HCT116 (cell line): ENCODE results near the gene TMED7. TPM values are rescaled to one million over a fixed set of nuclear protein-coding genes. Genes with fewer than 3 reads are reported as not detected.
"Not testable (repeated sequence)": the region's sequence is repeated elsewhere in the genome, so short reads cannot be mapped to it uniquely, and the experiment has no call there.

Experiments
- ATAC-seq: fragments of 200-7000 bp; cut with Tn5 transposase; 2 replicates; pipeline ENCODE4 v1.9.1; 2020; ENCODE audit warnings: mild to moderate bottlenecking, moderate library complexity
- BruUV-seq: library from RNA; stranded (reverse); fragments of 400-500 nt; replicated peaks from 2 replicates; lab custom pipeline; 2021; lab: Mats Ljungman, UMichigan
- CTCF ChIA-PET: fragments of 300-600 bp; sonication (Branson Sonifier 250); formaldehyde crosslinking; loops from one replicate; lab custom pipeline; 2021; ENCODE audit warnings: antibody characterized with exemption; lab: Charles Lee
- POLR2A ChIA-PET: fragments of 300-600, 350-600 bp; sonication (Branson Sonifier 250); formaldehyde crosslinking; loops from one replicate; lab custom pipeline; 2021; ENCODE audit warnings: antibody characterized with exemption; lab: Charles Lee
- RAD21 ChIA-PET, 2 experiments: fragments of 300-600 bp; sonication (Branson Sonifier 250); formaldehyde crosslinking; loops; one replicate each; lab custom pipeline; 2023; ENCODE audit warnings: low total read pairs in 2 of 2; ENCODE audit not compliant: uncharacterized antibody in 2 of 2, unreplicated experiment in 2 of 2, low non-redundant PET in 1 of 2; lab: Charles Lee
- DNase-seq: peaks from one replicate; pipeline ENCODE4 v3.0.0-alpha.2; 2010; ENCODE audit warnings: low read depth, low spot score
- H2AFZ ChIP-seq: fragments of 200-600 bp; shearing (Covaris generic), sonication (generic); 2 replicates; pipeline ENCODE4 v1.6.1; 2017; ENCODE audit warnings: low read depth, mixed run types, mixed read lengths, antibody characterized with exemption, low read length; ENCODE audit not compliant: poor library complexity, severe bottlenecking
- H3K27ac ChIP-seq: 2 replicates; pipeline ENCODE4 v1.5.1; 2012; ENCODE audit warnings: low read depth, low read length
- H3K27me3 ChIP-seq: fragments of 200-600 bp; sonication (generic); 2 replicates; pipeline ENCODE4 v1.6.1; 2016; ENCODE audit warnings: mixed run types, low read length, mixed read lengths; ENCODE audit not compliant: insufficient read depth
- H3K36me3 ChIP-seq, 2 experiments: fragments of 200-500 bp in 1 of 2; fragments of 200-600 bp in 1 of 2; sonication (Bioruptor generic) in 1 of 2; sonication (generic) in 1 of 2; 2 replicates each; pipeline versions ENCODE4 v1.5.1 to v1.6.1; 2014 to 2016; ENCODE audit warnings: low read length in 2 of 2, inconsistent platforms in 1 of 2, mixed read lengths in 1 of 2, mixed run types in 1 of 2; ENCODE audit not compliant: insufficient read depth in 2 of 2, control insufficient read depth in 1 of 2
- H3K4me1 ChIP-seq, 2 experiments: fragments of 200-600 bp in 1 of 2; sonication (generic) in 1 of 2; 2 replicates each; pipeline versions ENCODE4 v1.5.1 to v1.6.1; 2012 to 2017; ENCODE audit warnings: low read length in 2 of 2, inconsistent platforms in 1 of 2, mild to moderate bottlenecking in 1 of 2, mixed read lengths in 1 of 2, mixed run types in 1 of 2, moderate library complexity in 1 of 2; ENCODE audit not compliant: insufficient read depth in 2 of 2, control insufficient read depth in 1 of 2
- H3K4me2 ChIP-seq: fragments of 200-600 bp; sonication (generic); 2 replicates; pipeline ENCODE4 v1.6.1; 2017; ENCODE audit warnings: mixed run types, low read length, mixed read lengths
- H3K4me3 ChIP-seq, 2 experiments: fragments of 200-600 bp in 1 of 2; sonication (generic) in 1 of 2; replicated peaks in 1 of 2; 2 replicates each; pipeline ENCODE4 v1.5.1; 2011 to 2016; ENCODE audit warnings: low read length in 2 of 2, control low read depth in 1 of 2, low read depth in 1 of 2, mild to moderate bottlenecking in 1 of 2, mixed read lengths in 1 of 2, mixed run types in 1 of 2
- H3K79me2 ChIP-seq: fragments of 200-600 bp; sonication (generic); 2 replicates; pipeline ENCODE4 v1.6.1; 2017; ENCODE audit warnings: mild to moderate bottlenecking, mixed run types, low read length, moderate library complexity, mixed read lengths; ENCODE audit not compliant: insufficient read depth
- H3K9ac ChIP-seq: fragments of 200-600 bp; sonication (generic); 2 replicates; pipeline ENCODE4 v1.6.1; 2016; ENCODE audit warnings: low read length, mixed read lengths
- H3K9me2 ChIP-seq: fragments of 200-600 bp; sonication (generic), shearing (Covaris generic); 2 replicates; pipeline ENCODE4 v1.6.1; 2017; ENCODE audit warnings: mixed run types, mild to moderate bottlenecking, moderate library complexity; ENCODE audit not compliant: insufficient read depth
- H3K9me3 ChIP-seq, 2 experiments: fragments of 200-500 bp in 1 of 2; fragments of 200-600 bp in 1 of 2; sonication (Bioruptor generic) in 1 of 2; sonication (generic) in 1 of 2; 2 replicates each; pipeline ENCODE4 v1.6.1; 2014 to 2017; ENCODE audit warnings: low read length in 2 of 2, mixed read lengths in 2 of 2, inconsistent platforms in 1 of 2, low read depth in 1 of 2, mild to moderate bottlenecking in 1 of 2, mixed run types in 1 of 2, moderate library complexity in 1 of 2; ENCODE audit not compliant: control insufficient read depth in 1 of 2, insufficient read depth in 1 of 2
- H4K20me1 ChIP-seq: fragments of 200-600 bp; sonication (generic), shearing (Covaris generic); 2 replicates; pipeline ENCODE4 v1.6.1; 2017; ENCODE audit warnings: mixed run types, mild to moderate bottlenecking, moderate library complexity; ENCODE audit not compliant: insufficient read depth
- CEBPB ChIP-seq: IDR thresholded peaks from 2 replicates; pipeline ENCODE4 v1.6.1; 2012; ENCODE audit warnings: low read depth
- EZH2 ChIP-seq: fragments of 200-600 bp; sonication (generic); IDR thresholded peaks from 2 replicates; pipeline ENCODE4 v1.6.1; 2017; ENCODE audit warnings: antibody characterized with exemption, mixed run types
- EZH2phosphoT487 ChIP-seq: fragments of 200-600 bp; IDR thresholded peaks from 2 replicates; pipeline ENCODE4 v1.6.1; 2018; ENCODE audit warnings: antibody characterized with exemption, borderline replicate concordance
- POLR2A ChIP-seq: IDR thresholded peaks from 2 replicates; pipeline ENCODE4 v1.7.0; 2011; ENCODE audit warnings: borderline replicate concordance; ENCODE audit not compliant: insufficient read depth, insufficient read length; ENCODE audit errors: extremely low read depth
- POLR2AphosphoS5 ChIP-seq: IDR thresholded peaks from 2 replicates; pipeline ENCODE4 v1.6.1; 2011; ENCODE audit warnings: mild to moderate bottlenecking, low read depth, low read length, moderate library complexity
- RAD21 ChIP-seq: IDR thresholded peaks from 2 replicates; pipeline ENCODE4 v1.6.1; 2012; ENCODE audit warnings: low read depth, mild to moderate bottlenecking
- SIN3A ChIP-seq: IDR thresholded peaks from 2 replicates; pipeline ENCODE4 v1.6.1; 2012; ENCODE audit warnings: low read depth
- SP1 ChIP-seq: IDR thresholded peaks from 2 replicates; pipeline ENCODE4 v1.6.1; 2012; ENCODE audit warnings: low read depth
- SRF ChIP-seq: IDR thresholded peaks from 2 replicates; pipeline ENCODE4 v1.6.1; 2012; ENCODE audit warnings: low read depth
- YY1 ChIP-seq: IDR thresholded peaks from 2 replicates; pipeline ENCODE4 v1.6.1; 2011; ENCODE audit warnings: low read length, low read depth, moderate library complexity, mild to moderate bottlenecking; ENCODE audit not compliant: insufficient replicate concordance; ENCODE audit errors: extremely low read depth
- ZFX ChIP-seq: fragments of 450-650 bp; IDR thresholded peaks from 2 replicates; pipeline ENCODE4 v1.6.1; 2017
- ZNF274 ChIP-seq: fragments of 200-500 bp; sonication (Bioruptor generic); IDR thresholded peaks from 2 replicates; pipeline ENCODE4 v1.6.1; 2014; ENCODE audit warnings: mild to moderate bottlenecking, low read depth, low read length, inconsistent platforms
- intact Hi-C: fragments of 100-400 bp; cut with micrococcal nuclease; formaldehyde crosslinking; loops from 2 replicates; pipeline ENCODE4 v1.10.0; 2022
- total RNA-seq: library from RNA; stranded (reverse); gene quantifications from one replicate; pipeline ENCODE4 v1.2.1, GENCODE V29; 2021; ENCODE audit not compliant: unreplicated experiment
- TF ChIP-seq, protein P1 (sequence below): IDR thresholded peaks from 2 replicates; pipeline ENCODE4 v1.6.1; 2012
- TF ChIP-seq, protein P2 (sequence below), 3 experiments: fragments of 200-600 bp in 1 of 3; sonication (generic) in 1 of 3; IDR thresholded peaks in 2 of 3; conservative IDR thresholded peaks in 1 of 3; 2 replicates each; pipeline ENCODE4 v1.5.1; 2012 to 2017; ENCODE audit warnings: low read depth in 2 of 3, low read length in 2 of 3, antibody characterized with exemption in 1 of 3, borderline replicate concordance in 1 of 3, control low read depth in 1 of 3, mild to moderate bottlenecking in 1 of 3, mixed read lengths in 1 of 3, mixed run types in 1 of 3, moderate library complexity in 1 of 3; ENCODE audit not compliant: insufficient read depth in 1 of 3
- TF ChIP-seq, protein P3 (sequence below): IDR thresholded peaks from 2 replicates; pipeline ENCODE4 v1.6.1; 2011; ENCODE audit warnings: mild to moderate bottlenecking, low read length, moderate library complexity; ENCODE audit not compliant: insufficient replicate concordance; ENCODE audit errors: extremely low read depth
- TF ChIP-seq, protein P4 (sequence below): IDR thresholded peaks from 2 replicates; pipeline ENCODE4 v1.6.1; 2012

TMED7 gene
- total RNA-seq, 1 experiment from 2014 or later, result 167 TPM

DNA sequence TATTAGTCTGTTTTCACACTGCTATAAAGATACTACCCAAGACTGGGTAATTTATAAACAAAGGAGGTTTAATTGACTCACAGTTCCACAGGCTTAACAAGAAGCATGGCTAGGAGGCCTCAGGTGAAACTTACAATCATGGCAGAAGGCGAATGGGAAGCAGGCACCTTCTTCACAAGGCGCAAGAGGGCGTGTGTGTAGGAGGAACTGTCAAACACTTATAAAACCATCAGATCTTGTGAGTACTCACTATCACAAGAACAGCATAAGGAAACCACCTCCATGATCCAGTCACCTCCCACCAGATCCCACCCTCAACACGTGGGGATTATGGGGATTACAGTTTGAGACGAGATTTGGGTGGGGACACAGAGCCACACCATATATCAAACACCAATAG, 19.6 kb upstream of the TMED7 start:
- POLR2A ChIA-PET, ATAC-seq: not testable (repeated sequence)

DNA sequence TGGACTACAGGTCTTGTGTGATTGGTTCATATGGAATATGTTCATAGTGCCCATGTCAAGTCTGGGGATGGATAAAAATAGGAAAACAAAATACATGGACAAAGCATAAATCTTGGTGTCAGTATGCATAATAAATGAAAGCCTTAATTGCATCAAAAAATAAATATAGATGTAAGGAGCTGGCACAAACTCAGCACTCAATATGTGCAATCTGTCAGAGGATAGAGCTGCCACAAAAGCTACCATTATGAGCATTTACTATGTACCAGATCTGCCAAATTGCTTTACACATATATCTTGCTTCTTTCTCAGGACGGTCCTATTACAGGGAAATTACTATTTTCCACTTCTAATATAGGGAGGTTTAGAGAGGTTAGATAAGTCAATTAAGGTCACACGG, 18.2 kb upstream of the TMED7 start:
- no TSS peak for BruUV-seq
- no peaks in the 10 kb centered on the region for H3K4me1 ChIP-seq
- no peak overlapping the region for H3K4me3 ChIP-seq
- H2AFZ ChIP-seq, result no peak overlapping the region
- H3K9me3 ChIP-seq, result no peaks in the 10 kb centered on the region
- ATAC-seq (no peak), DNase-seq (no peak)
- H3K79me2 ChIP-seq, result no peaks in the 10 kb centered on the region
- no peaks in the 10 kb centered on the region for H3K27me3 ChIP-seq
- POLR2A ChIA-PET, result no interaction called here
- H3K9ac ChIP-seq, result no peak overlapping the region
- CTCF ChIA-PET, result interaction anchor here (0.8 kb wide), 1 partner anchor 8 kb away, joined by 3 read pairs; no protein-coding TSS in a partner anchor
- H3K4me2 ChIP-seq, result no peak overlapping the region
- H4K20me1 ChIP-seq, result no peaks in the 10 kb centered on the region
- intact Hi-C loops, result no loop called here
- no peaks in the 10 kb centered on the region for H3K9me2 ChIP-seq
- RAD21 ChIA-PET, result no interaction called here
- H3K36me3 ChIP-seq, result no peaks in the 10 kb centered on the region
- H3K27ac ChIP-seq, result no peak overlapping the region
- TF ChIP-seq SIN3A (no peak), SRF (no peak), YY1 (no peak), CEBPB (no peak), ZNF274 (no peak), POLR2A (no peak), RAD21 (no peak), SP1 (no peak), EZH2 (no peak), EZH2phosphoT487 (no peak), ZFX (no peak), POLR2AphosphoS5 (no peak)
- TF ChIP-seq, protein P1, sequence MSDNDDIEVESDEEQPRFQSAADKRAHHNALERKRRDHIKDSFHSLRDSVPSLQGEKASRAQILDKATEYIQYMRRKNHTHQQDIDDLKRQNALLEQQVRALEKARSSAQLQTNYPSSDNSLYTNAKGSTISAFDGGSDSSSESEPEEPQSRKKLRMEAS, result no peak
- TF ChIP-seq, protein P2, sequence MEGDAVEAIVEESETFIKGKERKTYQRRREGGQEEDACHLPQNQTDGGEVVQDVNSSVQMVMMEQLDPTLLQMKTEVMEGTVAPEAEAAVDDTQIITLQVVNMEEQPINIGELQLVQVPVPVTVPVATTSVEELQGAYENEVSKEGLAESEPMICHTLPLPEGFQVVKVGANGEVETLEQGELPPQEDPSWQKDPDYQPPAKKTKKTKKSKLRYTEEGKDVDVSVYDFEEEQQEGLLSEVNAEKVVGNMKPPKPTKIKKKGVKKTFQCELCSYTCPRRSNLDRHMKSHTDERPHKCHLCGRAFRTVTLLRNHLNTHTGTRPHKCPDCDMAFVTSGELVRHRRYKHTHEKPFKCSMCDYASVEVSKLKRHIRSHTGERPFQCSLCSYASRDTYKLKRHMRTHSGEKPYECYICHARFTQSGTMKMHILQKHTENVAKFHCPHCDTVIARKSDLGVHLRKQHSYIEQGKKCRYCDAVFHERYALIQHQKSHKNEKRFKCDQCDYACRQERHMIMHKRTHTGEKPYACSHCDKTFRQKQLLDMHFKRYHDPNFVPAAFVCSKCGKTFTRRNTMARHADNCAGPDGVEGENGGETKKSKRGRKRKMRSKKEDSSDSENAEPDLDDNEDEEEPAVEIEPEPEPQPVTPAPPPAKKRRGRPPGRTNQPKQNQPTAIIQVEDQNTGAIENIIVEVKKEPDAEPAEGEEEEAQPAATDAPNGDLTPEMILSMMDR (IDR thresholded peaks at IDR 0.05 in 2 of 3, conservative IDR thresholded peaks at IDR 0.05 in 1 of 3; ENCODE audit: borderline replicate concordance in 1 of 3, insufficient read depth in 1 of 3, low read depth in 2 of 3, low read length in 2 of 3), result no peak
- TF ChIP-seq, protein P3, sequence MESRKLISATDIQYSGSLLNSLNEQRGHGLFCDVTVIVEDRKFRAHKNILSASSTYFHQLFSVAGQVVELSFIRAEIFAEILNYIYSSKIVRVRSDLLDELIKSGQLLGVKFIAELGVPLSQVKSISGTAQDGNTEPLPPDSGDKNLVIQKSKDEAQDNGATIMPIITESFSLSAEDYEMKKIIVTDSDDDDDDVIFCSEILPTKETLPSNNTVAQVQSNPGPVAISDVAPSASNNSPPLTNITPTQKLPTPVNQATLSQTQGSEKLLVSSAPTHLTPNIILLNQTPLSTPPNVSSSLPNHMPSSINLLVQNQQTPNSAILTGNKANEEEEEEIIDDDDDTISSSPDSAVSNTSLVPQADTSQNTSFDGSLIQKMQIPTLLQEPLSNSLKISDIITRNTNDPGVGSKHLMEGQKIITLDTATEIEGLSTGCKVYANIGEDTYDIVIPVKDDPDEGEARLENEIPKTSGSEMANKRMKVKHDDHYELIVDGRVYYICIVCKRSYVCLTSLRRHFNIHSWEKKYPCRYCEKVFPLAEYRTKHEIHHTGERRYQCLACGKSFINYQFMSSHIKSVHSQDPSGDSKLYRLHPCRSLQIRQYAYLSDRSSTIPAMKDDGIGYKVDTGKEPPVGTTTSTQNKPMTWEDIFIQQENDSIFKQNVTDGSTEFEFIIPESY, result no peak
- TF ChIP-seq, protein P4, sequence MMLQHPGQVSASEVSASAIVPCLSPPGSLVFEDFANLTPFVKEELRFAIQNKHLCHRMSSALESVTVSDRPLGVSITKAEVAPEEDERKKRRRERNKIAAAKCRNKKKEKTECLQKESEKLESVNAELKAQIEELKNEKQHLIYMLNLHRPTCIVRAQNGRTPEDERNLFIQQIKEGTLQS, result no peak

More for the DNA sequence above, 19.6 kb upstream of the TMED7 start:
- H3K27me3 ChIP-seq, RAD21 ChIA-PET, H2AFZ ChIP-seq, H3K9me3 ChIP-seq, H3K79me2 ChIP-seq, H3K4me2 ChIP-seq, H3K4me1 ChIP-seq, BruUV-seq, H3K9me2 ChIP-seq, DNase-seq, H4K20me1 ChIP-seq, H3K36me3 ChIP-seq, H3K4me3 ChIP-seq, H3K9ac ChIP-seq, intact Hi-C loops, H3K27ac ChIP-seq: not testable (repeated sequence)
- CTCF ChIA-PET, result interaction anchor here (1.2 kb wide), 1 partner anchor 11 kb away, joined by 3 read pairs; no protein-coding TSS in a partner anchor
